HepG2 (cell line): Measurements from ENCODE around the gene TSHZ1. TPM values are rescaled to one million over a fixed set of nuclear protein-coding genes. Genes with fewer than 3 reads are reported as not detected.

Experiments
- ATAC-seq: fragments of 200-7000 bp; cut with Tn5 transposase; 3 replicates; pipeline ENCODE4 v1.9.1; 2020; ENCODE audit warnings: mild to moderate bottlenecking, moderate library complexity
- BruUV-seq: library from RNA; stranded (reverse); fragments of 400-500 nt; replicated peaks from 2 replicates; lab custom pipeline; 2021; lab: Mats Ljungman, UMichigan
- CTCF ChIA-PET: fragments of 300-600 bp; formaldehyde crosslinking; extraction: SDS; loops from one replicate; lab custom pipeline; 2021; ENCODE audit warnings: low total read pairs, inconsistent platforms, low intra/inter-chr PET ratio; lab: Yijun Ruan, JAX
- POLR2A ChIA-PET: fragments of 350-600 bp; sonication (Branson Sonifier 250); formaldehyde crosslinking; loops from one replicate; lab custom pipeline; 2020; ENCODE audit warnings: antibody characterized with exemption, inconsistent platforms; lab: Yijun Ruan, JAX
- DNase-seq: peaks from one replicate; pipeline ENCODE4 v3.0.0-alpha.2; 2015; ENCODE audit warnings: low spot score
- FAIRE-seq: peaks from 3 replicates; lab custom pipeline; 2011; peaks lifted over from hg19 to GRCh38; lab: Jason Lieb, UNC
- H2AFZ ChIP-seq: one replicate; pipeline ENCODE4 v1.6.1; 2011; ENCODE audit warnings: low read length, inconsistent platforms
- H3K27ac ChIP-seq: fragments of 300-600 bp; 3 replicates; pipeline ENCODE4 v1.8.0; 2011; ENCODE audit warnings: mixed run types, mild to moderate bottlenecking, mixed read lengths, low read length, inconsistent platforms; ENCODE audit not compliant: insufficient read depth; ENCODE audit errors: extremely low read length
- H3K27me3 ChIP-seq, 2 experiments: fragments of 200-600 bp in 1 of 2; 2 replicates in 1 of 2; 3 replicates in 1 of 2; pipeline versions ENCODE4 v1.6.0 to v1.8.0; 2011; ENCODE audit warnings: low read length in 2 of 2, mild to moderate bottlenecking in 2 of 2, moderate library complexity in 2 of 2, inconsistent platforms in 1 of 2; ENCODE audit not compliant: insufficient read depth in 2 of 2, control insufficient read depth in 1 of 2
- H3K36me3 ChIP-seq, 2 experiments: fragments of 200-600 bp in 1 of 2; replicated peaks in 1 of 2; 2 replicates in 1 of 2; 3 replicates in 1 of 2; pipeline versions ENCODE4 v1.5.1 to v1.8.0; 2011; ENCODE audit warnings: low read length in 2 of 2, inconsistent platforms in 1 of 2; ENCODE audit not compliant: insufficient read depth in 2 of 2, control insufficient read depth in 1 of 2
- H3K4me1 ChIP-seq: 2 replicates; pipeline ENCODE4 v1.5.1; 2012; ENCODE audit warnings: low read length, inconsistent platforms; ENCODE audit not compliant: insufficient read depth
- H3K4me2 ChIP-seq: 2 replicates; pipeline ENCODE4 v1.6.0; 2011; ENCODE audit warnings: low read depth, low read length, inconsistent platforms
- H3K4me3 ChIP-seq, 3 experiments: fragments of 200-600 bp in 1 of 3; sonication (generic), shearing (Covaris generic) in 1 of 3; replicated peaks in 1 of 3; 2 replicates each; pipeline ENCODE4 v1.5.1; 2011 to 2016; ENCODE audit warnings: low read length in 3 of 3, inconsistent platforms in 2 of 3, low read depth in 2 of 3, mild to moderate bottlenecking in 2 of 3, control low read depth in 1 of 3, mixed read lengths in 1 of 3; ENCODE audit not compliant: insufficient read depth in 1 of 3
- H3K79me2 ChIP-seq: one replicate; pipeline ENCODE4 v1.6.1; 2011; ENCODE audit warnings: low read length, inconsistent platforms; ENCODE audit not compliant: insufficient read depth
- H3K9ac ChIP-seq: 2 replicates; pipeline ENCODE4 v1.6.0; 2011; ENCODE audit warnings: mild to moderate bottlenecking, low read depth, low read length, inconsistent platforms; ENCODE audit not compliant: insufficient read depth
- H3K9me3 ChIP-seq: 2 replicates; pipeline ENCODE4 v1.5.1; 2012; ENCODE audit warnings: mild to moderate bottlenecking, low read length
- H4K20me1 ChIP-seq: 2 replicates; pipeline ENCODE4 v1.6.0; 2011; ENCODE audit warnings: inconsistent platforms, mild to moderate bottlenecking, low read length, moderate library complexity; ENCODE audit not compliant: insufficient read depth
- MAFF ChIP-seq: IDR thresholded peaks from 2 replicates; pipeline ENCODE4 v1.6.1; 2011; ENCODE audit warnings: low read depth, low read length, improper control_type of control experiment
- MAFK ChIP-seq, 2 experiments: IDR thresholded peaks in 1 of 2; conservative IDR thresholded peaks in 1 of 2; 2 replicates each; pipeline ENCODE4 v1.6.1; 2011; ENCODE audit warnings: improper control_type of control experiment in 2 of 2, low read length in 2 of 2
- MZF1 ChIP-seq: sonication (generic); formaldehyde crosslinking; IDR thresholded peaks from 2 replicates; pipeline ENCODE4 v1.8.1; 2023; ENCODE audit warnings: mild to moderate bottlenecking, missing genetic modification reagents, borderline replicate concordance
- SP4 ChIP-seq: sonication (generic); formaldehyde crosslinking; IDR thresholded peaks from 2 replicates; pipeline ENCODE4 v1.8.1; 2023; ENCODE audit warnings: mild to moderate bottlenecking, missing genetic modification reagents
- TCF7 ChIP-seq: sonication (generic); IDR thresholded peaks from 2 replicates; pipeline ENCODE4 v1.6.1; 2016; ENCODE audit warnings: antibody characterized with exemption, low read depth
- ZFAT ChIP-seq: sonication (generic); formaldehyde crosslinking; conservative IDR thresholded peaks from 2 replicates; pipeline ENCODE4 v1.8.1; 2023; ENCODE audit warnings: missing genetic modification reagents, inconsistent platforms
- ZNF253 ChIP-seq: sonication (generic); formaldehyde crosslinking; IDR thresholded peaks from 2 replicates; pipeline ENCODE4 v1.8.0; 2022; ENCODE audit warnings: mild to moderate bottlenecking, missing genetic modification reagents, borderline replicate concordance
- ZNF572 ChIP-seq: sonication (generic); formaldehyde crosslinking; IDR thresholded peaks from 2 replicates; pipeline ENCODE4 v1.5.1; 2020; ENCODE audit warnings: mild to moderate bottlenecking, missing genetic modification reagents
- WGBS: methylation state at CpG from one replicate; pipeline ENCODE4 v1.1.6; 2017; ENCODE audit warnings: low lambda C conversion rate; 5-methylcytosine and 5-hydroxymethylcytosine counted together
- in situ Hi-C: cut with HindIII; loops from 2 replicates; pipeline ENCODE4 v1.10.0; 2017; ENCODE audit warnings: low pct_unique_long_range_greater_than_20kb; ENCODE audit not compliant: extremely low pct_ligation_motif_present
- intact Hi-C: fragments of 100-400 bp; cut with micrococcal nuclease; formaldehyde crosslinking; loops from one replicate; pipeline ENCODE4 v1.10.0; 2022; ENCODE audit not compliant: unreplicated experiment
- polyA plus RNA-seq, 8 experiments: library from polyadenylated mRNA; depleted of rRNA in 3 of 8; stranded (reverse) in 7 of 8; unstranded in 1 of 8; fragments of >200 nt; fragmentation: Illumina TruSeq in 4 of 8; extraction: Trizol in 4 of 8; gene quantifications; 2 replicates each; pipeline versions ENCODE4 v1.2.1 to v1.2.3, GENCODE V29; 2011 to 2016; ENCODE audit warnings: low read depth in 4 of 8, missing spikeins in 1 of 8, mixed read lengths in 1 of 8; ENCODE audit not compliant: insufficient read depth in 1 of 8
- total RNA-seq, 5 experiments: library from RNA; depleted of rRNA; stranded (reverse); fragments of >200 nt; fragmentation: Illumina TruSeq; extraction: Trizol; gene quantifications; 2 replicates each; pipeline ENCODE4 v1.2.3, GENCODE V29; 2016; ENCODE audit warnings: low read depth in 1 of 5

The TSHZ1 gene
- total and polyA plus RNA-seq, 2 of the 13 experiments (the other 11 are each of a cell fraction or from before 2014, with no cell fraction given) = 2.5 to 2.7 TPM

DNA sequence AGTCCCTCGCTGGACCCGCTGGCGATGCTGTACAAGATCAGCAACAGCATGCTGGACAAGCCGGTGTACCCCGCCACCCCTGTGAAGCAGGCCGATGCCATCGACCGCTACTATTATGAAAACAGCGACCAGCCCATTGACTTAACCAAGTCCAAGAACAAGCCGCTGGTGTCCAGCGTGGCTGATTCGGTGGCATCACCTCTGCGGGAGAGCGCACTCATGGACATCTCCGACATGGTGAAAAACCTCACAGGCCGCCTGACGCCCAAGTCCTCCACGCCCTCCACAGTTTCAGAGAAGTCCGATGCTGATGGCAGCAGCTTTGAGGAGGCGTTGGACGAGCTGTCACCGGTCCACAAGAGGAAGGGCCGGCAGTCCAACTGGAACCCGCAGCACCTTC, 77.1 kb downstream of the TSHZ1 start:
- H3K79me2 ChIP-seq = no peaks in the 10 kb centered on the region
- WGBS = 100% methylated on average over 7 of the region's 24 CpGs
- no peak overlapping the region for H3K9ac ChIP-seq
- intact Hi-C loops = no loop called here
- H3K4me3 ChIP-seq = no peak overlapping the region
- DNase-seq (no peak), FAIRE-seq (no peak), ATAC-seq (no peak)
- in situ Hi-C loops = no loop called here
- H2AFZ ChIP-seq = no peak overlapping the region
- ChIA-PET CTCF (no interaction called here), POLR2A (no interaction called here)
- no peaks in the 10 kb centered on the region for H3K27me3 ChIP-seq
- H4K20me1 ChIP-seq = 0 out of 2 replicates have a peak, but pooled peaks cover 3% of the 10 kb centered on the region
- H3K4me1 ChIP-seq = peaks cover 21% of the 10 kb centered on the region
- no peak overlapping the region for H3K27ac ChIP-seq
- peaks cover 5 to 15% of the 10 kb centered on the region in 2 experiments; a peak in 4 of 5 replicates for H3K36me3 ChIP-seq
- no peak overlapping the region for H3K4me2 ChIP-seq
- no peak for TF ChIP-seq ZNF572
- no peak for TF ChIP-seq SP4 (CRISPR knock-in tag)
- TF ChIP-seq MZF1 (CRISPR knock-in tag) = no peak
- no peak for TF ChIP-seq ZFAT (CRISPR knock-in tag)
- no peak for TF ChIP-seq ZNF253 (CRISPR knock-in tag)
- H3K9me3 ChIP-seq = no peaks in the 10 kb centered on the region
- BruUV-seq = no TSS peak

DNA sequence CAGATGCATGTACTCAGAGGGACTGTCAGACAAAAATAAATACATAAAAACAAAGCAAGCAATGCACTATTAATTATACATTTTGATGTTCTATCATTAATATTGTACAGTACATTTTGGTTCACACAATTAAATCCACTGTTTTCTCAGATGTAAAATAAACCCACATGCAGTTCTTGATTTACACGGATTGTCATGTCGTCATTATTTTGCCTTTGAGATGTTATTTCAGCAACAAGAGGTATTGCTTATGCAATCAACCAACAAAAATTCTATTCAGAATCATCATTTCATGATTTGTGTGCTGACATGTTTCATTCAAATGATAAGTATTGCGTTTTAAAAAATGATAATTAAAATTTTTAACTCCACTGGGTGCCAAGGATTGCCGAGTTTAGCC, 79.2 kb downstream of the TSHZ1 start:
- intact Hi-C loops = loop anchor here (5.0 kb wide), 1 partner anchor 77 kb away; the partner anchor contains the start of gene TSHZ1
- ChIA-PET CTCF (no interaction called here), POLR2A (no interaction called here)
- in situ Hi-C loops = no loop called here
- ATAC-seq = no peak
- Histone ChIP-seq H3K79me2 (no peaks in the 10 kb centered on the region), H3K27ac (no peak overlapping the region), H3K4me3 (no peak overlapping the region), H3K36me3 (peaks cover 5 to 15% of the 10 kb centered on the region in 2 experiments; a peak in 4 of 5 replicates), H3K4me2 (no peak overlapping the region), H2AFZ (no peak overlapping the region), H3K9ac (no peak overlapping the region), H3K27me3 (no peaks in the 10 kb centered on the region), H3K9me3 (no peaks in the 10 kb centered on the region), H3K4me1 (peaks cover 21% of the 10 kb centered on the region), H4K20me1 (0 out of 2 replicates have a peak, but pooled peaks cover 3% of the 10 kb centered on the region)
- TF ChIP-seq MAFK (conservative IDR thresholded peaks at IDR 0.05 in 1 of 2, IDR thresholded peaks at IDR 0.05 in 1 of 2; ENCODE audit: low read length in 2 of 2) (peak; percentile 50 to 69; a peak in 3 of 4 replicates), TCF7 (no peak), MAFF (peak; percentile 68)
- BruUV-seq = no TSS peak
- no peak for DNase-seq
- WGBS = 97% methylated on average over 4 of the region's 4 CpGs
- no peak for FAIRE-seq
